Measurements from ENCODE around the gene FRMPD1. TPM values are rescaled to one million over a fixed set of nuclear protein-coding genes. Genes with fewer than 3 reads are reported as not detected.

The FRMPD1 gene
- polyA plus RNA-seq, 4 donors: 0.72 to 1.3 (median 0.81) TPM

DNA sequence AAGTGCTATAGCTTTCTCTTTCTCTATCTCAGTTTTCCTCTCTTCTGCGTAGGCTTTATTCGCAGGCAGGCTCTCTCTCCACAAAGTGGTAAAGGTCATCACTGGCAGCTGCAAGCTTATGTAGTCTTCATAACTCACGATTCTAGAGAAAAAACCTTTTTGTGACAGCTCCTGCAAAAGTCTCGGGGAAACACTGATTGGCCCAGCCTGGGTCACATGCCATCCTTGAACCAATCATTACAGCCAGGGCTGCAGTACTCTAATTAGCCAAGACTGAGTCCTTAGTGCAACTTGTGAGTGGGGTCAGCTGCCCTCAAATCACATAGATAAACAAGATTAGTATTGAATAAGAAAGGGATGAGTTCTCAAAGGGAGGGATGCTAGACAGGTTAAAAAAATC lies 18.3 kb upstream of the FRMPD1 start:
- DNase-seq (ENCODE audit: low read depth in 4 of 4, low spot score in 3 of 4): no peak

GRCh38 chr9:37635808-37636207 lies 14.9 kb upstream of the FRMPD1 start:
- no peak for DNase-seq (ENCODE audit: low read depth in 4 of 4, low spot score in 3 of 4)

DNA sequence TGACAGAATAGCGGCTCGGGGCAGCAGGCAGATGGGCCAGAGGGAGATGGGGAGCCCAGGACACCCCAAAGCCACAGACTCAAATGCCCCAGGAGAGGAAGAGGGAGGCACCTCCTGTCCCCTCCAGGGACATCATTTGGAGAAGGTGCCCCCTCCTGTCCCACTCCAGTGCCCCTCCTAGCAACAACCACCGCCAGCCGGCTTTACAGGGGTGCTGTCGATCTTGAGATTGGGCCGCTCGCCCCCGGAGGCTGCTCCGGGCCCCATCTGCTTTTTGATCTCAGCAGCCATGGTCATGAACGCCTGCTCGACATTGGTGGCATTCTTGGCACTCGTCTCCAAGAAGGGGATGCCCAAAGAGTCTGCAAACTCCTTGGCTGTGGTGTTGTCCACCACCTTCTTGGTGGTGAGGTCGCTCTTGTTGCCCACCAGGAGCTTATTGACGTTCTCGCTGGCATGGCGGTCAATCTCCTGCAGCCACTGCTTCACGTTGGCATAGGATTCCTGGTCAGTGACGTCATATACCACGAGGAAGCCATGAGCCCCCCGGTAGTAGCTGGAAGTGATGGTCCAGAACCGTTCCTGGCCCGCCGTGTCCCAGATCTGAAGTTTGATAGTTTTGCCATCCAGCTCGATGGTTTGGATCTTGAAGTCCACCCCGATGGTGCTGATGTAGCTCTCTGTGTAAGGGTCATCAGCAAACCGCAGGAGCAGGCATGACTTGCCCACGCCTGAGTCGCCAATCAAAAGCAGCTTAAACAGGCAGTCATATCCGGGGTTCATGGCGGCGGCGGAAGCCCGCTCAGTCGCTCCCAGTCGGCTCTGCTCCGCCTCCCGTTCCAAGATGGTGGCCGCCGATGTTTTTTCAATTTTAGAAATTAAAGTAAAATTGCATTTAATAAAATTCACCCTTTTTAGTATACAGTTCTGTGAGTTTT lies 14.0 kb upstream of the FRMPD1 start:
- DNase-seq (ENCODE audit: low read depth in 4 of 4, low spot score in 3 of 4): no peak

- DNase-seq (ENCODE audit: low read depth in 4 of 4, low spot score in 3 of 4): no peak
Measured at GRCh38 chr9:37639109-37639762, 11.5 kb upstream of the FRMPD1 start.

DNA sequence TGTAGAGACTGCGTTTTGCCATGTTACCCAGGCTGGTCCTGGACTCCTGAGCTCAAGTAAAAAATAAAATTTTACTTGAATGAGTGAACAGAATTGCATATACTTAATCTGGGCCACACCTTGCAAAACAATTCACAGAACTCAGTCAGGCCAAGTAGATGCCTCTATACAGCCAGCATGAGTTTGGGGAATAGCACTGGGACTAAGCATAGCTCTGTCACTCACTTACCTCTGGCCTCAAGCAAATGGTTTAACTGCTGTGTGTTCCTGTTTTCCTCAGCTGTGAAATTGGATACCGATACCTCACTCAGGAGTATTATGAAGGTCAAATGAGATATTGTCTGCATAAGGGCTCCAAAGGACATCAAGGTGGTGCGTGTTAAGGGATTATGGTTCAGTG lies 10.9 kb upstream of the FRMPD1 start:
- DNase-seq (ENCODE audit: low read depth in 4 of 4, low spot score in 3 of 4): no peak

DNA sequence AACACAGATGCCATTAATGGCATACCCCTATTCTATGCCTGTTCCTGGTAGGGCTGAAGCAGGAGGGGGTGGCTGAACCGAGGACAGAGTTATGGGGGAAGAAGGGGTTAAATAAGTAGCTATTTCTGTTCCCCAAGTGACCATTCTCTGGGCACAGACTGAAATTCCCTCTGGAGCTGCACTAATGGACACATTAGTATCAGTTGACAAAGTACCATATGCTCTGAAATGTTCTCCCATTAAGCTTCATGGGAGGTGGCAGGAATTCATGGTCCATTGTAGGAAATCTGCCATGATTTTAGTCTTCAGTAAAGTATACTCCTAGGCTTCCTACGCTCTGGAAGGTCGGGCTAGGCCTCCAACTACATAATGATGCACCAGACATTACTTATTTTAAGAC lies 10.5 kb upstream of the FRMPD1 start:
- no peak for DNase-seq (ENCODE audit: low read depth in 4 of 4, low spot score in 3 of 4)

DNA sequence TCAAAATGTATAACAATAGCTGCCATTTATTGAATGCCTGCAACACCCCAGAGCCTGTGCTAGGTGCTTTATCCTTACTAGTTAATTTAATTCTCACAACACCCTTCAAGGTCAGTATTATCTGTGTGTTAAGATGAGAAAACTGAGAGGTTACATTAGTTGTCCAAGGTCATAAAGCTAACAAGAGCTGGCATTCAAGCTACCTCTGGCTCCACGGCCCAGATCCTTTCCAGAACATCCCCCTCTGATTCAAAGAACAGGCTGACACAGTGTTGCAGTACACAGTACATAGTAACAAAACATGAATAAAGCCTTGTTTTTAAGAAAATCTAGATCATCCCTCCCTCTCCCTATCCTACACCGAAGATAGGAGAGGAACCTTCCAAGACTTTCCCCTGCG lies 9.4 kb upstream of the FRMPD1 start:
- DNase-seq (ENCODE audit: low read depth in 4 of 4, low spot score in 3 of 4): no peak

- no peak for DNase-seq (ENCODE audit: low read depth in 4 of 4, low spot score in 3 of 4)
Measured at GRCh38 chr9:37643214-37643613, 7.5 kb upstream of the FRMPD1 start.

DNA sequence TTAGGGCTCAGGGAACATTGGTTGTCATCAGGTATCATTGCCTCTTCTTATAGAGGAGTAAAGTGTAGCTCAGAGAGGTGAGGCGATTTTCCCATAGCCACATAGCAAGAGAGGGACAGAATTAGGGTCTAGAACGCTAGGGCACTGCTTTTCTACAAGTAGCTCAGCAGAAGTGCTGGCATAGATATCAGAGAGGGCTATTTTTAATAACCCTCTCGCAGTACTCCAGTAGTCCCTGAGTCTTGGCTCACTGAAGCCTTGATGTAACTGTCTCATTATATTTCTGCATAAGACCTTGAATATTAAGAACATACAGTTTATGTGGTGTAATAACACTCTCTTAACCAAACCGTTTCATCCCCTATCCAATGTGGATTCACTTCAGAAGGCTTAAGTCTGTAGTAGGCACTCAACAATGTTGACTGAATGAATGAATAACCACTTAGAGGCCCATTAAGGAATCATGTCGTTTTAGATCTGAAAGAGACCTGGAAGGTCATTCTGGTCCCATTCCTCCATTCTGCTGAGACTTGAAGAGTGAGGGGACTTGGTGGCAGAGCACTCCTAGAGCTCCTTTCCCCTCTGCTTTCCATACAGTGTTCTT lies 4.7 kb upstream of the FRMPD1 start:
- no peak for DNase-seq (ENCODE audit: low read depth in 4 of 4, low spot score in 3 of 4)

GRCh38 chr9:37650299-37650872 lies 368 bp upstream of the FRMPD1 start:
- DNase-seq (ENCODE audit: low read depth in 4 of 4, low spot score in 3 of 4): peak in 1 of 4 donors; percentile 48

- DNase-seq (ENCODE audit: low read depth in 4 of 4, low spot score in 3 of 4): no peak
Measured at GRCh38 chr9:37652261-37652660, 1.5 kb downstream of the FRMPD1 start.

GRCh38 chr9:37653385-37653784 lies 2.6 kb downstream of the FRMPD1 start:
- DNase-seq (ENCODE audit: low read depth in 4 of 4, low spot score in 3 of 4): no peak

- no peak for DNase-seq (ENCODE audit: low read depth in 4 of 4, low spot score in 3 of 4)
Measured at GRCh38 chr9:37656936-37657335, 6.2 kb downstream of the FRMPD1 start.

DNA sequence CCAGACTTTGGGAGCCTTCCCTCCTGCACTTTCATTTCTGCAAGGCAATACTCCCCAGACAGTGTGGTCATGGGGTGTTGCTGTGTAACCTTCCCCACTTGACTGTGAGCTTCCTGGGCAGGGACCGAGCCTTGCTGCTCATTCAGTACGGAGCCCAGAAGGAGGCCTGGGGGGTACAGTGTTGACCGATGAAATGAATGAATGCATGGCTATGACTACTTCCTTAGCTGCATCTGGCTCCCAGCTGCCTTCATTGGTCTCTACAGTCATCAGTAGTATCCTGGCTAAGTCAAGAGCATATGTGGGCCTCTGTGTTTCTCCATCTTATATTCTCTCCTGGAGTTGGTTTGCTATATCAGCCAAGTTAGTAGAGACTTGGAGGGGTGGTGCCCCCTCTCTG lies 9.9 kb downstream of the FRMPD1 start:
- DNase-seq (ENCODE audit: low read depth in 4 of 4, low spot score in 3 of 4): no peak

GRCh38 chr9:37663926-37664325 lies 13.2 kb downstream of the FRMPD1 start:
- no peak for DNase-seq (ENCODE audit: low read depth in 4 of 4, low spot score in 3 of 4)

GRCh38 chr9:37667706-37668105 lies 17.0 kb downstream of the FRMPD1 start:
- DNase-seq (ENCODE audit: low read depth in 4 of 4, low spot score in 3 of 4): no peak

DNA sequence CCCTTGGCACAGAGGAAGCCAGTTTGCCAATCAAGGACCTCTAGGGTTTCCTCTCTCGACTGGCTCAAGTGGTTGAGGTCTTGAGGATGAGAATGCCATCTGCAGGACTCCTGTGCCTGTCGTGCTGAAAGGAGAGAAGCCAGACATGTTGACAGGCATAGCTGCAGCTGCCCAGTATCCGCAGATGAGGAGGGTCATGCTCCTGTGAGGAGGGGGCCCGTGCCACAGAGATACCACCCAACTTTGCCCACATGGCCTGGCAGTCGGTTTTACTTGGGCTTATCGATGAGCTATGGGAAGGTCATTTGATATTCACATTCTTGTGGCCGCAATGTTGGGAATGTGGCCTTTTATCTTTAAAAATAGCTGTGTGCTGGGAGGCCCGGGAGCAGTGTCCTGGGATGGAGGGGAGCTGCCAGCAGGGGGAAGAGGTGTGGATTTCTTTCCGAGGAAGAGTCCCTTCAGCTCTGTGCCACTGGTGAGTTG lies 17.4 kb downstream of the FRMPD1 start:
- DNase-seq (ENCODE audit: low read depth in 4 of 4, low spot score in 3 of 4): no peak

- DNase-seq (ENCODE audit: low read depth in 4 of 4, low spot score in 3 of 4): no peak
Measured at GRCh38 chr9:37669232-37669631, 18.5 kb downstream of the FRMPD1 start.

GRCh38 chr9:37675661-37676060 lies 24.9 kb downstream of the FRMPD1 start:
- DNase-seq (ENCODE audit: low read depth in 4 of 4, low spot score in 3 of 4): no peak

- DNase-seq (ENCODE audit: low read depth in 4 of 4, low spot score in 3 of 4): no peak
Measured at GRCh38 chr9:37676411-37676830, 25.7 kb downstream of the FRMPD1 start.

- DNase-seq (ENCODE audit: low read depth in 4 of 4, low spot score in 3 of 4): no peak
Measured at GRCh38 chr9:37677435-37677834, 26.7 kb downstream of the FRMPD1 start.

Data from left renal pelvis (tissue), 4 donors.